Fibroblast of mammary gland (primary cell): ENCODE data around the gene PSIP1.

Experiments used
- DNase-seq: peaks from one replicate; pipeline ENCODE4 v3.0.0-alpha.2; 2010; ENCODE audit warnings: low read depth
- H3K4me3 ChIP-seq: 2 replicates; pipeline ENCODE4 v1.5.1; 2011; ENCODE audit warnings: low read depth, mild to moderate bottlenecking, low read length, moderate library complexity; ENCODE audit not compliant: control insufficient read depth
- CTCF ChIP-seq: conservative IDR thresholded peaks from 2 replicates; pipeline ENCODE4 v1.5.1; 2011; ENCODE audit warnings: low read depth, low read length, inconsistent platforms; ENCODE audit not compliant: control insufficient read depth, insufficient read depth

The PSIP1 gene

GRCh38 chr9:15491950-15492349 lies 18.8 kb downstream of the PSIP1 start:
- H3K4me3 ChIP-seq: no peak overlapping the region
- no peak for TF ChIP-seq CTCF
- DNase-seq: no peak

- peak; percentile 55 for TF ChIP-seq CTCF
- peak; percentile 35 for DNase-seq
- no peak overlapping the region for H3K4me3 ChIP-seq
Observed at GRCh38 chr9:15485836-15486666, 24.7 kb downstream of the PSIP1 start.

GRCh38 chr9:15484802-15485201 lies 26.0 kb downstream of the PSIP1 start:
- no peak overlapping the region for H3K4me3 ChIP-seq
- DNase-seq: no peak
- TF ChIP-seq CTCF: no peak

GRCh38 chr9:15482146-15482545 lies 28.6 kb downstream of the PSIP1 start:
- DNase-seq: peak; percentile 22
- no peak for TF ChIP-seq CTCF
- H3K4me3 ChIP-seq: no peak overlapping the region

- DNase-seq: no peak
- no peak overlapping the region for H3K4me3 ChIP-seq
- TF ChIP-seq CTCF: no peak
Observed at GRCh38 chr9:15480028-15480427, 30.7 kb downstream of the PSIP1 start.

- no peak for DNase-seq
- TF ChIP-seq CTCF: no peak
- no peak overlapping the region for H3K4me3 ChIP-seq
Observed at GRCh38 chr9:15475923-15476536, 34.7 kb downstream of the PSIP1 start.

GRCh38 chr9:15469862-15470261 lies 40.9 kb downstream of the PSIP1 start:
- DNase-seq: no peak
- no peak overlapping the region for H3K4me3 ChIP-seq
- TF ChIP-seq CTCF: no peak
